Measurements from ENCODE around the gene AUTS2.

Gene AUTS2

DNA sequence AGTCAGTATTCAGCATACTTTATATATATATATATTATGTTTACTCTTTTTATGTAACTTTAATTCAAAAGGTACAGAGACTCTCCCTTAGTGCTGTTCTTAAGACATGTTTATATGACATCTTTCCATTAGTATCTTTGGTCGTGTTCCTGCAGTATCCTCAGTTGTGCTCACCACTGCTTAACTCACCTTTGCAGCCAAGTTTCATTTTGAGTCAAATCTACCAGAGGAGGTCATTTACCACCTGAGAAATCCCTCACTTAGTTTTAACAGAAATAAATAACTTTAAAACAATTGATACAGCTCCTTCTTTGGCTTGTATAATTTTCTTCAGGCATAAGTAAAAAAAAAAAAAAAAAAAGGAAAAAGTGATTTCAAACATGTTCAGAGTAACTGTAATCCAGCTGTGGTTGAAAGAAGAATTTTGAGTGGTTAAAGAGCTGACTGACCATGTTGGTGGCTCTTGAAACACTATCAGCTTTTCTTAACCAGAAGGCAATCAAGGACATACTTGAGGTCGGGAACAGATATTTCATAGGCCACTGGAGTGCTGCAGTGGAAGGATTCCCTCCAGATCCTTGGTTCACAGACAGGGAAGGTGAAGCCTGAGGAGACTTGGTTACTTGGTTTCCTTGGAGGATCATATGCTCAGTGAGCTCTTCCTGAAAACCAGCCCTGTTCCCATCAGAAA is 116.8 kb downstream of the AUTS2 start:
- Histone ChIP-seq H3K27ac (no peak overlapping the region), H3K9me3 (ENCODE audit: severe bottlenecking) (no peaks in the 10 kb centered on the region), H3K27me3 (ENCODE audit: insufficient read depth, low read depth, severe bottlenecking) (no peaks in the 10 kb centered on the region), H3K36me3 (no peaks in the 10 kb centered on the region), H3K4me3 (ENCODE audit: low read depth, low read length) (no peak overlapping the region)
- TF ChIP-seq, protein P1, sequence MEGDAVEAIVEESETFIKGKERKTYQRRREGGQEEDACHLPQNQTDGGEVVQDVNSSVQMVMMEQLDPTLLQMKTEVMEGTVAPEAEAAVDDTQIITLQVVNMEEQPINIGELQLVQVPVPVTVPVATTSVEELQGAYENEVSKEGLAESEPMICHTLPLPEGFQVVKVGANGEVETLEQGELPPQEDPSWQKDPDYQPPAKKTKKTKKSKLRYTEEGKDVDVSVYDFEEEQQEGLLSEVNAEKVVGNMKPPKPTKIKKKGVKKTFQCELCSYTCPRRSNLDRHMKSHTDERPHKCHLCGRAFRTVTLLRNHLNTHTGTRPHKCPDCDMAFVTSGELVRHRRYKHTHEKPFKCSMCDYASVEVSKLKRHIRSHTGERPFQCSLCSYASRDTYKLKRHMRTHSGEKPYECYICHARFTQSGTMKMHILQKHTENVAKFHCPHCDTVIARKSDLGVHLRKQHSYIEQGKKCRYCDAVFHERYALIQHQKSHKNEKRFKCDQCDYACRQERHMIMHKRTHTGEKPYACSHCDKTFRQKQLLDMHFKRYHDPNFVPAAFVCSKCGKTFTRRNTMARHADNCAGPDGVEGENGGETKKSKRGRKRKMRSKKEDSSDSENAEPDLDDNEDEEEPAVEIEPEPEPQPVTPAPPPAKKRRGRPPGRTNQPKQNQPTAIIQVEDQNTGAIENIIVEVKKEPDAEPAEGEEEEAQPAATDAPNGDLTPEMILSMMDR (IDR thresholded peaks at IDR 0.05; ENCODE audit: low read depth, low read length): no peak
- no peak for DNase-seq

GRCh38 chr7:69717221-69717620 is 118.9 kb downstream of the AUTS2 start:
- Histone ChIP-seq H3K4me3 (ENCODE audit: low read depth, low read length) (no peak overlapping the region), H3K27ac (no peak overlapping the region), H3K36me3 (no peaks in the 10 kb centered on the region), H3K9me3 (ENCODE audit: severe bottlenecking) (no peaks in the 10 kb centered on the region), H3K27me3 (ENCODE audit: insufficient read depth, low read depth, severe bottlenecking) (no peaks in the 10 kb centered on the region)
- no peak for DNase-seq
- TF ChIP-seq, protein P1 (IDR thresholded peaks at IDR 0.05; ENCODE audit: low read depth, low read length): no peak

GRCh38 chr7:69719717-69720116 is 121.4 kb downstream of the AUTS2 start:
- Histone ChIP-seq H3K27ac (no peak overlapping the region), H3K36me3 (no peaks in the 10 kb centered on the region), H3K27me3 (ENCODE audit: insufficient read depth, low read depth, severe bottlenecking) (no peaks in the 10 kb centered on the region), H3K9me3 (ENCODE audit: severe bottlenecking) (no peaks in the 10 kb centered on the region), H3K4me3 (ENCODE audit: low read depth, low read length) (no peak overlapping the region)
- no peak for DNase-seq
- TF ChIP-seq, protein P1 (IDR thresholded peaks at IDR 0.05; ENCODE audit: low read depth, low read length): no peak

DNA sequence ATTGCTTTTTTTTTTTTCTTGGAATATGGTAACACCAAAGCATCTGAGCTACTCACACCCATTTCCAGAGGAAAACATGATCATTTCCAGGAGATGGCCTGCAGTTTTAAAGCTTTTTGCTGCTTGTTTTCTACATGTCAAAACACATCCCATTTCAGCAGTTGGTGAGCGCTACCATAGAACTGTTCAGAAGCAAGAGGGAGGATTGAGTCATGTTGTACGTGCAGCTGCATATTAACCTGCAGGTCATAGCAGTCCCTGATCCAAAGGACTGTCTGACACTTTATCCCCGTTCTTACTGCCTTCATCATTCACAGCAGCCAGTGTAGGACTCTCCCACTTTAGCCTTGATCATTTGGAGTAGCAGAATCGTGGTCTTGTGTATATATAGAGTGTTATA is 124.6 kb downstream of the AUTS2 start:
- Histone ChIP-seq H3K27ac (no peak overlapping the region), H3K27me3 (ENCODE audit: insufficient read depth, low read depth, severe bottlenecking) (no peaks in the 10 kb centered on the region), H3K9me3 (ENCODE audit: severe bottlenecking) (no peaks in the 10 kb centered on the region), H3K4me3 (ENCODE audit: low read depth, low read length) (no peak overlapping the region), H3K36me3 (no peaks in the 10 kb centered on the region)
- TF ChIP-seq, protein P1 (IDR thresholded peaks at IDR 0.05; ENCODE audit: low read depth, low read length): no peak
- DNase-seq: no peak

DNA sequence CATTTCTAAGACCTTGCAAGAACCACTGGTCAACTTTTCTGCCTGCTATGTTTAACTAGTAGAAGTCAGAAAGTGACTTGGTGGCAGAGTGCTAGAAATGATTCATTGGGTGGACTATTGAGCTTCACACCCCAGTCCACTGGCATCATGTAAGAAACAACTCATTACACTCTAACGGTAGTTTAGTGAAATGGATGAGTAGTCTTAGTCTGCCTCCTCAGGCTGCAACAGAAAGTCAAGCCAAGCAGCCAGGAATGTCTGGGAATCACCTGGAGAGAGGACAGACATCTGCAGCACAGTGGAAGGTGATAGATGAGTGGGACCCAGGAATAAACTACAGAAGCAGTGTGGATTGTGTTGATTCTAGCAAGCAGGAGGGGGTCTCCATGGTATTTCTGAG is 125.4 kb downstream of the AUTS2 start:
- H3K4me3 ChIP-seq (ENCODE audit: low read depth, low read length): no peak overlapping the region
- no peaks in the 10 kb centered on the region for H3K27me3 ChIP-seq (ENCODE audit: insufficient read depth, low read depth, severe bottlenecking)
- H3K36me3 ChIP-seq: no peaks in the 10 kb centered on the region
- TF ChIP-seq, protein P1 (IDR thresholded peaks at IDR 0.05; ENCODE audit: low read depth, low read length): no peak
- DNase-seq: no peak
- H3K27ac ChIP-seq: no peak overlapping the region
- no peaks in the 10 kb centered on the region for H3K9me3 ChIP-seq (ENCODE audit: severe bottlenecking)

DNA sequence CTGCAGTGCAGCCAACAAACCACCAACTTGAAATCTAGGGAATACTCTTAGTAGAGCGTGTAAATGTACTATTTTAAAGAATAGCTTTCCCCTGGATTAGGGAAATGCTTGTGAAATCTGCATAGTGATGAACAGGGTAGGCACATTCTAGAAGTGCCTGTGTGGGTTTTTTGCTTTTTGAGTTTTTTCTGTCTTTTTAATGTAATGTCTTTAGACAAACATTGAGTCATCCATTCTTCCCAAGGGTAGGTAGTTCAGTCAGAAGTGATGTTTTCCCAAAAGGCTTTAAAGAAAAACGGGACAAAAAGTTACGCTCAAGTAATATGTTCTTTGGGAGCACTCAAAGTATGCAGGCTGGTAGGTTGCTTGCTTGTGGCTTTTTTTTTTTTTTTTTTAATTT is 130.0 kb downstream of the AUTS2 start:
- Histone ChIP-seq H3K27ac (no peak overlapping the region), H3K27me3 (ENCODE audit: insufficient read depth, low read depth, severe bottlenecking) (no peaks in the 10 kb centered on the region), H3K4me3 (ENCODE audit: low read depth, low read length) (no peak overlapping the region), H3K36me3 (no peaks in the 10 kb centered on the region), H3K9me3 (ENCODE audit: severe bottlenecking) (no peaks in the 10 kb centered on the region)
- TF ChIP-seq, protein P1 (IDR thresholded peaks at IDR 0.05; ENCODE audit: low read depth, low read length): no peak
- DNase-seq: no peak
